ENCODE results near the gene TMEM238.

GRCh38 chr19:55390461-55390880, 6.4 kb upstream of the TMEM238 start:
- TF ChIP-seq EZH2 (IDR thresholded peaks at IDR 0.05; ENCODE audit: insufficient read depth, poor library complexity, severe bottlenecking): no peak
- TF ChIP-seq EZH2phosphoT487 (IDR thresholded peaks at IDR 0.05; ENCODE audit: insufficient read depth, low read depth): no peak
